Body of pancreas (tissue), 4 donors: ENCODE measurements around the gene HSPH1.

Experiments used
- POLR2A ChIP-seq, 3 donors: fragments of 450-650 bp; IDR thresholded peaks; one replicate each; pipeline ENCODE4 v1.6.1; 2016; ENCODE audit warnings: antibody characterized with exemption in 3 of 3, mild to moderate bottlenecking in 2 of 3
- TF ChIP-seq, protein P1 (sequence below), 7 experiments: fragments of 450-650 bp in 4 of 7; fragments of 200-600 bp in 3 of 7; sonication (generic) in 3 of 7; IDR thresholded peaks; one replicate each; pipeline ENCODE4 v1.5.1; 2016 to 2019; ENCODE audit warnings: antibody characterized with exemption in 7 of 7

DNA sequence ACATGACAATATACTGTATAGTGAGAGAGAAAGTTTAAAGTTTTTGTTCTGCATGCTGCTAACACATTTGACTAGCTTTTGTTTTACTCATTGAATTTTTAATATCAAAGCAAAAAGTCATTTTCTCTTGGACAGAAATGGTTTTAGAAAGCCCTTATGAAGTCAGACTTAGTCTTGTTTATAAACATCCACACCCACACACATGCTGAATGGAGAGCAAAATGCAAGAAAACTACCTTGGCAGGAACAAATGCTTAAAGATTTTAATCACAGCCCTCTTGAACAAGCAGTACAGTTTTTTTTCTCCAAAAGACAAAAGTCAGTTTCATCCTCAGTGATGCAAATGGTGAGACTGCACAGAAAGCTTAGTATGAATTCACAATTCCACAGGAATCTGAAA, 25.0 kb downstream of the HSPH1 start:
- TF ChIP-seq, protein P1, sequence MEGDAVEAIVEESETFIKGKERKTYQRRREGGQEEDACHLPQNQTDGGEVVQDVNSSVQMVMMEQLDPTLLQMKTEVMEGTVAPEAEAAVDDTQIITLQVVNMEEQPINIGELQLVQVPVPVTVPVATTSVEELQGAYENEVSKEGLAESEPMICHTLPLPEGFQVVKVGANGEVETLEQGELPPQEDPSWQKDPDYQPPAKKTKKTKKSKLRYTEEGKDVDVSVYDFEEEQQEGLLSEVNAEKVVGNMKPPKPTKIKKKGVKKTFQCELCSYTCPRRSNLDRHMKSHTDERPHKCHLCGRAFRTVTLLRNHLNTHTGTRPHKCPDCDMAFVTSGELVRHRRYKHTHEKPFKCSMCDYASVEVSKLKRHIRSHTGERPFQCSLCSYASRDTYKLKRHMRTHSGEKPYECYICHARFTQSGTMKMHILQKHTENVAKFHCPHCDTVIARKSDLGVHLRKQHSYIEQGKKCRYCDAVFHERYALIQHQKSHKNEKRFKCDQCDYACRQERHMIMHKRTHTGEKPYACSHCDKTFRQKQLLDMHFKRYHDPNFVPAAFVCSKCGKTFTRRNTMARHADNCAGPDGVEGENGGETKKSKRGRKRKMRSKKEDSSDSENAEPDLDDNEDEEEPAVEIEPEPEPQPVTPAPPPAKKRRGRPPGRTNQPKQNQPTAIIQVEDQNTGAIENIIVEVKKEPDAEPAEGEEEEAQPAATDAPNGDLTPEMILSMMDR (IDR thresholded peaks at IDR 0.05) = no peak
- no peak for TF ChIP-seq POLR2A (IDR thresholded peaks at IDR 0.05)
